ENCODE measurements around the gene NSMF. TPM values are rescaled to one million over a fixed set of nuclear protein-coding genes. Genes with fewer than 3 reads are reported as not detected.

The NSMF gene
- total and polyA plus RNA-seq, 2 donors (not counting 1 experiment from before 2014, with no cell fraction given): 28.7 to 59.4 TPM

DNA sequence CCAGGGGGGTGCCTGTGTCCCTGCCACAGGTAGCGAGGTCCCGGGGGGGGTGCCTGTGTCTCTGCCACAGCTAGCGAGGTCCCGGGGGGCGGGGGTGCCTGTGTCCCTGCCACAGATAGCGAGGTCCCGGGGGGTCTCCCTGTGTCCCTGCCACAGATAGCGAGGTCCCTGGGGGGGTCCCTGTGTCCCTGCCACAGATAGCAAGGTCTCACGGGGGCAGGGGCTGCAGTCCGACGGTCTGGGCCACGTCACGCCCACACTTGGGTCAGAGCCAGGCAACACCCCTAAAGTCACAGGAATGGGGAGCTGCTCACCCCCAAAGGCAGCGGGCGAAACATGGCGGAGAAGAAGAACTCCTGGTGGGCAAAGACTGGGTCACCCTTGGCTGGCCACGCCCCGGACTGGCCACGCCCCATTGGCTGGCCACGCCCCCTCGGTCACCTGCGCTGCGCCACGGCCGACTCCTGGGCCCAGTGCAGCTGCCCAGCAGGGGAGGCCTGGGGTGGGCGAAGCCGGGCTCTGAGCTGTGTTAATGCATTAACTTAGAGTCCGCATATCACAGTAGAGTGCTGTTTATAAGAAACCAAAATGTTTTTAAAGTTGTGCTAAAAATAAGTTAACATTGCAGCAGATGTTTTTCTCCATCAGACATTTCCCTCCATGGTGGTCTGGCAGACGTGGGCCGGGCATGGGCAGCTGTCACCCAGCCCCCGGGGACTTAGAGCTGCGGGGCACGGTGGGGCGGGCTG, 29.0 kb downstream of the NSMF start:
- intact Hi-C loops (cut with micrococcal nuclease): no loop called here
- Histone ChIP-seq H2AFZ (ENCODE audit: insufficient read depth, low read depth, low read length, poor library complexity, severe bottlenecking) (no peak overlapping the region), H3K27ac (ENCODE audit: low read length in 2 of 2) (no peak overlapping the region), H3K79me2 (ENCODE audit: control insufficient read depth, insufficient read depth, low read length) (no peaks in the 10 kb centered on the region), H3K9me3 (ENCODE audit: control extremely low read depth in 1 of 3, control insufficient read depth in 2 of 3, insufficient read depth in 1 of 3, low read length in 2 of 3) (peaks cover 0 to 13% (median 0%) of the 10 kb centered on the region in 3 donors), H3K4me2 (replicated peaks; ENCODE audit: low read depth, low read length, poor library complexity, severe bottlenecking) (peak overlapping the region; percentile 67), H3K4me3 (ENCODE audit: control extremely low read depth in 1 of 5, extremely low read depth in 1 of 5, insufficient read depth in 1 of 5, low read depth in 2 of 5, low read length in 4 of 5) (peak overlapping the region in 4 of 5 experiments; percentile 4 to 40 (median 32)), H3K9ac (ENCODE audit: low read length) (peak overlapping the region; percentile 28), H3K36me3 (replicated peaks in 1 of 2; ENCODE audit: control extremely low read depth in 1 of 2, control insufficient read depth in 1 of 2, extremely low read depth in 1 of 2, insufficient read depth in 2 of 2, low read length in 1 of 2) (no peaks in the 10 kb centered on the region), H4K20me1 (ENCODE audit: control insufficient read depth, insufficient read depth, low read length, poor library complexity, severe bottlenecking) (no peaks in the 10 kb centered on the region), H3K27me3 (replicated peaks in 1 of 4; ENCODE audit: control extremely low read depth in 1 of 4, control insufficient read depth in 3 of 4, insufficient read depth in 4 of 4, low read length in 3 of 4) (peaks cover 0 to 31% (median 8%) of the 10 kb centered on the region in 4 experiments), H3K4me1 (ENCODE audit: control insufficient read depth in 2 of 2, insufficient read depth in 2 of 2, low read length in 2 of 2) (peaks cover 24 to 26% of the 10 kb centered on the region in 2 donors)
- DNase-seq: peak; percentile 65
- no peak overlapping the region for H3K27ac Mint-ChIP-seq
- ChIA-PET CTCF (interaction anchor here (0.6 to 1.2 kb wide), 2 partner anchors 128 to 147 kb away, joined by 3 read pairs; partner anchors contain the start of gene NRARP), POLR2A (interaction anchor here (0.6 kb wide), 1 partner anchor 75 kb away, joined by 4 read pairs; no protein-coding TSS in a partner anchor)
- H3K27me3 Mint-ChIP-seq: no peaks in the 10 kb centered on the region
- WGBS (ENCODE audit: insufficient coverage): 14% methylated on average over 30 of the region's 34 CpGs
- no peaks in the 10 kb centered on the region for H3K9me3 Mint-ChIP-seq (ENCODE audit: insufficient read depth)
- TF ChIP-seq, protein P1, sequence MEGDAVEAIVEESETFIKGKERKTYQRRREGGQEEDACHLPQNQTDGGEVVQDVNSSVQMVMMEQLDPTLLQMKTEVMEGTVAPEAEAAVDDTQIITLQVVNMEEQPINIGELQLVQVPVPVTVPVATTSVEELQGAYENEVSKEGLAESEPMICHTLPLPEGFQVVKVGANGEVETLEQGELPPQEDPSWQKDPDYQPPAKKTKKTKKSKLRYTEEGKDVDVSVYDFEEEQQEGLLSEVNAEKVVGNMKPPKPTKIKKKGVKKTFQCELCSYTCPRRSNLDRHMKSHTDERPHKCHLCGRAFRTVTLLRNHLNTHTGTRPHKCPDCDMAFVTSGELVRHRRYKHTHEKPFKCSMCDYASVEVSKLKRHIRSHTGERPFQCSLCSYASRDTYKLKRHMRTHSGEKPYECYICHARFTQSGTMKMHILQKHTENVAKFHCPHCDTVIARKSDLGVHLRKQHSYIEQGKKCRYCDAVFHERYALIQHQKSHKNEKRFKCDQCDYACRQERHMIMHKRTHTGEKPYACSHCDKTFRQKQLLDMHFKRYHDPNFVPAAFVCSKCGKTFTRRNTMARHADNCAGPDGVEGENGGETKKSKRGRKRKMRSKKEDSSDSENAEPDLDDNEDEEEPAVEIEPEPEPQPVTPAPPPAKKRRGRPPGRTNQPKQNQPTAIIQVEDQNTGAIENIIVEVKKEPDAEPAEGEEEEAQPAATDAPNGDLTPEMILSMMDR (IDR thresholded peaks at IDR 0.05): no peak
- TF ChIP-seq EZH2 (IDR thresholded peaks at IDR 0.05; ENCODE audit: borderline replicate concordance, insufficient read depth, low read depth, low read length, poor library complexity, severe bottlenecking): no peak
- H3K4me3 Mint-ChIP-seq: peak overlapping the region; percentile 62
- ATAC-seq (ENCODE audit: low read depth): peak; percentile 68
- peaks cover 10% of the 10 kb centered on the region for H3K4me1 Mint-ChIP-seq

DNA sequence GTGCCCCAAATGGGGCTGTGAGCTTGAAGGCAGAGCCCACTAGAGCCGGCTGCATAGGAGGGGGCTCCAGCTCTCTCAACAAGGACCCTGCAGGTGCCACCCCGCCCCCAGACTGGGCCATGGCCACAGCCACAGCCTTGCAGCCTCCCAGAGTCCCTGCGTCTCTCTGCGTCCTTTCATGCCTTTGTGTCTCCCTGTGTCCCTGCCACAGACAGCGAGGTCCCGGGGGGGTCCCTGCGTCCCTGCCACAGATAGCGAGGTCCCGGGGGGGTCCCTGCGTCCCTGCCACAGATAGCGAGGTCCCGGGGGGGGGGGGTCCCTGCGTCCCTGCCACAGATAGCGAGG, 29.6 kb downstream of the NSMF start:
- peaks cover 24 to 26% of the 10 kb centered on the region in 2 donors for H3K4me1 ChIP-seq (ENCODE audit: control insufficient read depth in 2 of 2, insufficient read depth in 2 of 2, low read length in 2 of 2)
- H3K9me3 ChIP-seq (ENCODE audit: control extremely low read depth in 1 of 3, control insufficient read depth in 2 of 3, insufficient read depth in 1 of 3, low read length in 2 of 3): peaks cover 0 to 13% (median 0%) of the 10 kb centered on the region in 3 donors
- H3K4me3 ChIP-seq (ENCODE audit: control extremely low read depth in 1 of 5, extremely low read depth in 1 of 5, insufficient read depth in 1 of 5, low read depth in 2 of 5, low read length in 4 of 5): peak overlapping the region in 2 of 5 experiments; percentile 5 to 36
- H3K9ac ChIP-seq (ENCODE audit: low read length): peak overlapping the region; percentile 28
- ChIA-PET POLR2A (interaction anchor here (0.7 kb wide), 1 partner anchor 49 kb away, joined by 5 read pairs; no protein-coding TSS in a partner anchor), CTCF (interaction anchor here (1.2 kb wide), 1 partner anchor 128 kb away, joined by 3 read pairs; the partner anchor contains the start of gene NRARP)
- no peaks in the 10 kb centered on the region for H3K36me3 ChIP-seq (replicated peaks in 1 of 2; ENCODE audit: control extremely low read depth in 1 of 2, control insufficient read depth in 1 of 2, extremely low read depth in 1 of 2, insufficient read depth in 2 of 2, low read length in 1 of 2)
- no peaks in the 10 kb centered on the region for H3K79me2 ChIP-seq (ENCODE audit: control insufficient read depth, insufficient read depth, low read length)
- H4K20me1 ChIP-seq (ENCODE audit: control insufficient read depth, insufficient read depth, low read length, poor library complexity, severe bottlenecking): no peaks in the 10 kb centered on the region
- no peak for DNase-seq
- Mint-ChIP-seq H3K4me1 (peaks cover 14% of the 10 kb centered on the region), H3K27ac (no peak overlapping the region), H3K4me3 (peak overlapping the region; percentile 49), H3K9me3 (ENCODE audit: insufficient read depth) (no peaks in the 10 kb centered on the region), H3K27me3 (no peaks in the 10 kb centered on the region)
- TF ChIP-seq EZH2 (IDR thresholded peaks at IDR 0.05; ENCODE audit: borderline replicate concordance, insufficient read depth, low read depth, low read length, poor library complexity, severe bottlenecking): no peak
- TF ChIP-seq, protein P1 (IDR thresholded peaks at IDR 0.05): no peak
- peaks cover 0 to 28% (median 8%) of the 10 kb centered on the region in 4 experiments for H3K27me3 ChIP-seq (replicated peaks in 1 of 4; ENCODE audit: control extremely low read depth in 1 of 4, control insufficient read depth in 3 of 4, insufficient read depth in 4 of 4, low read length in 3 of 4)
- WGBS (ENCODE audit: insufficient coverage): 33% methylated on average over 12 of the region's 14 CpGs
- intact Hi-C loops (cut with micrococcal nuclease): no loop called here
- no peak for ATAC-seq (ENCODE audit: low read depth)
- H3K4me2 ChIP-seq (replicated peaks; ENCODE audit: low read depth, low read length, poor library complexity, severe bottlenecking): peak overlapping the region; percentile 67
- H3K27ac ChIP-seq (ENCODE audit: low read length in 2 of 2): no peak overlapping the region
- peak overlapping the region; percentile 38 for H2AFZ ChIP-seq (ENCODE audit: insufficient read depth, low read depth, low read length, poor library complexity, severe bottlenecking)

Data from B cell (primary cell).